Measurements from ENCODE around the gene STAM.

STAM gene

GRCh38 chr10:17651896-17652295 is 7.9 kb downstream of the STAM start:
- no peak overlapping the region for H3K4me3 ChIP-seq (ENCODE audit: control insufficient read depth, low read depth, low read length)
- no peak for TF ChIP-seq CTCF (conservative IDR thresholded peaks at IDR 0.05; ENCODE audit: control insufficient read depth, insufficient read depth, low read depth, low read length)
- no peak for DNase-seq (ENCODE audit: low read depth)

- DNase-seq (ENCODE audit: low read depth), result peak; percentile 34
- TF ChIP-seq CTCF (conservative IDR thresholded peaks at IDR 0.05; ENCODE audit: control insufficient read depth, insufficient read depth, low read depth, low read length), result no peak
- no peak overlapping the region for H3K4me3 ChIP-seq (ENCODE audit: control insufficient read depth, low read depth, low read length)
Measured at GRCh38 chr10:17652585-17652984, 8.6 kb downstream of the STAM start.

- no peak for DNase-seq (ENCODE audit: low read depth)
- no peak for TF ChIP-seq CTCF (conservative IDR thresholded peaks at IDR 0.05; ENCODE audit: control insufficient read depth, insufficient read depth, low read depth, low read length)
- no peak overlapping the region for H3K4me3 ChIP-seq (ENCODE audit: control insufficient read depth, low read depth, low read length)
Measured at GRCh38 chr10:17655009-17655408, 11.1 kb downstream of the STAM start.

- no peak for TF ChIP-seq CTCF (conservative IDR thresholded peaks at IDR 0.05; ENCODE audit: control insufficient read depth, insufficient read depth, low read depth, low read length)
- no peak for DNase-seq (ENCODE audit: low read depth)
- H3K4me3 ChIP-seq (ENCODE audit: control insufficient read depth, low read depth, low read length), result no peak overlapping the region
Measured at GRCh38 chr10:17655567-17656146, 11.7 kb downstream of the STAM start.

GRCh38 chr10:17657103-17657500 is 13.2 kb downstream of the STAM start:
- no peak for TF ChIP-seq CTCF (conservative IDR thresholded peaks at IDR 0.05; ENCODE audit: control insufficient read depth, insufficient read depth, low read depth, low read length)
- no peak overlapping the region for H3K4me3 ChIP-seq (ENCODE audit: control insufficient read depth, low read depth, low read length)
- DNase-seq (ENCODE audit: low read depth), result no peak

GRCh38 chr10:17659365-17659764 is 15.4 kb downstream of the STAM start:
- H3K4me3 ChIP-seq (ENCODE audit: control insufficient read depth, low read depth, low read length), result no peak overlapping the region
- no peak for TF ChIP-seq CTCF (conservative IDR thresholded peaks at IDR 0.05; ENCODE audit: control insufficient read depth, insufficient read depth, low read depth, low read length)
- no peak for DNase-seq (ENCODE audit: low read depth)

GRCh38 chr10:17660921-17661320 is 17.0 kb downstream of the STAM start:
- DNase-seq (ENCODE audit: low read depth), result no peak
- H3K4me3 ChIP-seq (ENCODE audit: control insufficient read depth, low read depth, low read length), result no peak overlapping the region
- no peak for TF ChIP-seq CTCF (conservative IDR thresholded peaks at IDR 0.05; ENCODE audit: control insufficient read depth, insufficient read depth, low read depth, low read length)
